Activated CD8-positive, alpha-beta memory T cell treated with anti-CD3 and anti-CD28 coated beads, Interleukin-2, amount 10 ng/mL, durations not matched to agents 7 days and 5 days (primary cell): ENCODE measurements around the gene DBNDD2. TPM values are rescaled to one million over a fixed set of nuclear protein-coding genes. Genes with fewer than 3 reads are reported as not detected.

Source experiments
- ATAC-seq: fragments of 150-1000 bp; cut with Tn5 transposase; one replicate; pipeline ENCODE4 v1.10.0; 2021; ENCODE audit warnings: moderate library complexity
- CTCF ChIA-PET: fragments of 350-600 bp; sonication (Branson Sonifier 250); formaldehyde crosslinking; loops from one replicate; lab custom pipeline; 2021; ENCODE audit warnings: antibody characterized with exemption; lab: Charles Lee
- DNase-seq: peaks from one replicate; pipeline ENCODE4 v3.0.0-alpha.2; 2020
- H3K27ac Mint-ChIP-seq: one replicate; pipeline ENCODE4 v1.8.0; 2021; ENCODE audit warnings: mild to moderate bottlenecking, mixed read lengths
- H3K27me3 Mint-ChIP-seq: one replicate; pipeline ENCODE4 v1.8.0; 2021; ENCODE audit warnings: mixed read lengths
- H3K36me3 Mint-ChIP-seq: one replicate; pipeline ENCODE4 v1.8.0; 2021; ENCODE audit warnings: mild to moderate bottlenecking, mixed read lengths
- H3K4me1 Mint-ChIP-seq: one replicate; pipeline ENCODE4 v1.8.0; 2021; ENCODE audit warnings: mixed read lengths
- H3K4me3 Mint-ChIP-seq: one replicate; pipeline ENCODE4 v1.8.0; 2021; ENCODE audit warnings: mild to moderate bottlenecking, moderate library complexity, mixed read lengths
- H3K9me3 Mint-ChIP-seq: one replicate; pipeline ENCODE4 v1.8.0; 2022; ENCODE audit warnings: low read depth, mixed read lengths
- total RNA-seq, 2 experiments: library from RNA; stranded (reverse); gene quantifications; one replicate each; pipeline ENCODE4 v1.2.3, GENCODE V29; 2021

Gene DBNDD2
- total RNA-seq, result 1 to 10 TPM; 6.6 to 9.7 TPM

DNA sequence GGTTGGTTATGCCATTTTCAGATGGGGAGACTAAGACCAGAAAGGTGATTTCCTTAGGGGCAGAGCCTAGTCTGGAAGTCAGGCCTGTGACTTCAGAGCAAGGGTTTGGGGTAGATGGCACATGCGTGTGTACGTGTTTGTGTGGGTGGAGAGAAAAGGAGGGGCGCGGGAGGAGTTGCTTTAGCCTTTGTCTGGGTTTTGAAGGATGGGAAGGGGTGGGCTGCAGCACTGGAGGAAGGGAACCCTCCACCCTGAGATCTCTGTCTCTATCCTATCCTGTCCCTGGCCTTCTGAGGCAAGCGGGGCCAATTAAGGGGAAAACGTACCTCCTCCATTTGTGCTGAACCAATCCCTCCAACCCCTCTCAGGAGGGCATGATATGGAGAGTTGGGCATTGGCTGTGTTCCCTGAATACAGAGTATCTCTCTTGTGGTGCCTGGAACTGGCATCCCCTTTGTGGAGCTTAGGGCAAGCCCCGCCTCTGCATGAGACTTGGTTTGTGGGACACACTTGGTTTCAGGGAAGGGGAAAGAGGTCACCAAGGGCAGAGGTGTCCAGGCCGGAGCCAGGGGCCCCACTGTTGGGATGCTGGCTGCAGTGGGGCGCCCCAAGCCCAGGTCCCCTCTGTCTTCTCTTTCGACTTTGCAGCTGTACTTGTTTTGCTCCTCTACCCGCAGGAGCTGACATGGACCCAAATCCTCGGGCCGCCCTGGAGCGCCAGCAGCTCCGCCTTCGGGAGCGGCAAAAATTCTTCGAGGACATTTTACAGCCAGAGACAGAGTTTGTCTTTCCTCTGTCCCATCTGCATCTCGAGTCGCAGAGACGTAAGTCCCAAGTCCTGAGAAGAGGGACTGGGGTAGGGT is at the start of gene DBNDD2:
TSS of gene DBNDD2 (plus strand) at position 507 of the 863 bp plus-strand sequence. CDS start at position 686, 179 bp downstream.
- no peak for ATAC-seq
- Mint-ChIP-seq H3K27me3 (peaks cover 23% of the 10 kb centered on the region), H3K4me1 (peaks cover 13% of the 10 kb centered on the region), H3K27ac (no peak within 1 kb of the TSS), H3K4me3 (peak within 1 kb of the TSS; percentile 14), H3K9me3 (no peaks in the 10 kb centered on the region), H3K36me3 (peaks cover 2% of the 10 kb centered on the region)
- DNase-seq, result no peak
- CTCF ChIA-PET, result interaction anchor here (0.6 to 8.6 kb wide), 5 partner anchors 12 to 96 kb away, joined by 3 to 56 read pairs (median 3); no protein-coding TSS in a partner anchor

- DNase-seq (no peak), ATAC-seq (no peak)
- CTCF ChIA-PET, result interaction anchor here (1.0 to 19.3 kb wide), 6 partner anchors 11 to 412 kb away, joined by 4 to 478 read pairs (median 110); partner anchors contain the start of gene SDC4
- no peaks in the 10 kb centered on the region for H3K9me3 Mint-ChIP-seq
- no peaks in the 10 kb centered on the region for H3K36me3 Mint-ChIP-seq
- H3K27me3 Mint-ChIP-seq, result peaks cover 3% of the 10 kb centered on the region
- no peak overlapping the region for H3K27ac Mint-ChIP-seq
- peaks cover 57% of the 10 kb centered on the region for H3K4me1 Mint-ChIP-seq
- no peak overlapping the region for H3K4me3 Mint-ChIP-seq
These were observed 49.1 kb upstream of the DBNDD2 start for GRCh38 chr20:45359069-45359405.

- CTCF ChIA-PET, result interaction anchor here (1.0 to 19.3 kb wide), 7 partner anchors 11 to 411 kb away, joined by 3 to 478 read pairs (median 100); partner anchors contain the start of gene SDC4
- H3K4me1 Mint-ChIP-seq, result peaks cover 54% of the 10 kb centered on the region
- DNase-seq, result no peak
- peaks cover 3% of the 10 kb centered on the region for H3K27me3 Mint-ChIP-seq
- ATAC-seq, result no peak
- H3K36me3 Mint-ChIP-seq, result no peaks in the 10 kb centered on the region
- no peak overlapping the region for H3K4me3 Mint-ChIP-seq
- no peak overlapping the region for H3K27ac Mint-ChIP-seq
- H3K9me3 Mint-ChIP-seq, result no peaks in the 10 kb centered on the region
These were observed 48.5 kb upstream of the DBNDD2 start for GRCh38 chr20:45359406-45360148.

GRCh38 chr20:45361793-45362192 is 46.3 kb upstream of the DBNDD2 start:
- no peak for ATAC-seq
- CTCF ChIA-PET, result interaction anchor here (0.8 to 19.3 kb wide), 15 partner anchors 9 to 409 kb away, joined by 3 to 478 read pairs (median 10); partner anchors contain the start of gene PIGT
- H3K4me1 Mint-ChIP-seq, result peaks cover 51% of the 10 kb centered on the region
- H3K4me3 Mint-ChIP-seq, result no peak overlapping the region
- H3K36me3 Mint-ChIP-seq, result peaks cover 12% of the 10 kb centered on the region
- peaks cover 3% of the 10 kb centered on the region for H3K27me3 Mint-ChIP-seq
- no peak overlapping the region for H3K27ac Mint-ChIP-seq
- no peak for DNase-seq
- H3K9me3 Mint-ChIP-seq, result no peaks in the 10 kb centered on the region

DNA sequence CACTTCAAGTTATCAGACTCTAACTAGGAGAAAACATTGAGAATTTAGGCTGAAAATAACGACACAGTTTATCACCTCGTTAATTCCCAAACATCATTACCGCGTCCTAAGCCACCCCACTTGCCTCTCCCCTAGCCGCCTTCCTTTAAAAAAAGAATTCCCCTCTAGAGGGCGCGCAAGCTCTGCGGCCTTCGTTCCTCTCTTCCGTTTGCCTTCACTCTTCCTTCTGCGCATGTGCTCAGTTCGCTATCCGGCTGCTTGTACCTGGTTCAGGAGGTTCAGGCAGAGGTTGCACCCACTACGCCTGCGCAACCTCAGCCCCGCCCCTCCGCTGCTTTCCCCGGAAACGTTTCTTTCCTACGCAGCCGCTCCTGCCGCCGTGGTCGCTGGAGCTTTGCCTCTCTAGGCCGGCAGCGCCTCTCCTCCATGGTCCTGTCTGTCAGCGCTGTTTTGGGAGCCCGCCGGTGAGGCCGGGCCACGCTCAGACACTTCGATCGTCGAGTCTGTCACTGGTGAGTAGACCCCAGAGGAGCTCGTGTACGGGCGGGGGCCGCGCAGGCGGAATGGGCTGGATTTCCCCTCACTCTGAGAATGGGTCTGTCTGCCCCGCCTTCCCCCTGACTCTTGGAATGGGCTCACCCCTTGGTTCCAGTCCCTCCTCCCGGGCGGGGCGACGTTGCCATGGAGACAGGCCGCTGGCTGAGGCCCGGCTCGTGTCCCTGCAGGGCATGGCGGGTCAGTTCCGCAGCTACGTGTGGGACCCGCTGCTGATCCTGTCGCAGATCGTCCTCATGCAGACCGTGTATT is 45.1 kb upstream of the DBNDD2 start, which contains the start of gene SYS1:
TSS of gene SYS1 (plus strand) at position 353 of the 807 bp plus-strand sequence. CDS start at position 729, 376 bp downstream.
- ATAC-seq (peak; percentile 92), DNase-seq (peak; percentile 99)
- no peaks in the 10 kb centered on the region for H3K9me3 Mint-ChIP-seq
- peak within 1 kb of the TSS; percentile 97 for H3K27ac Mint-ChIP-seq
- peaks cover 52% of the 10 kb centered on the region for H3K4me1 Mint-ChIP-seq
- peaks cover 23% of the 10 kb centered on the region for H3K36me3 Mint-ChIP-seq
- H3K27me3 Mint-ChIP-seq, result peaks cover 3% of the 10 kb centered on the region
- H3K4me3 Mint-ChIP-seq, result peak within 1 kb of the TSS; percentile 100
- CTCF ChIA-PET, result interaction anchor here (0.7 to 19.3 kb wide), 32 partner anchors 10 to 606 kb away, joined by 3 to 478 read pairs (median 5); partner anchors contain the start of genes PIGT and SDC4

GRCh38 chr20:45363611-45364492 is 44.2 kb upstream of the DBNDD2 start:
- H3K27ac Mint-ChIP-seq, result peak overlapping the region; percentile 97
- CTCF ChIA-PET, result interaction anchor here (0.7 to 19.3 kb wide), 26 partner anchors 10 to 606 kb away, joined by 3 to 478 read pairs (median 6); partner anchors contain the start of genes PIGT and SDC4
- H3K27me3 Mint-ChIP-seq, result peaks cover 3% of the 10 kb centered on the region
- H3K9me3 Mint-ChIP-seq, result no peaks in the 10 kb centered on the region
- peaks cover 54% of the 10 kb centered on the region for H3K4me1 Mint-ChIP-seq
- DNase-seq (peak; percentile 39), ATAC-seq (no peak)
- H3K36me3 Mint-ChIP-seq, result peaks cover 27% of the 10 kb centered on the region
- H3K4me3 Mint-ChIP-seq, result peak overlapping the region; percentile 100

DNA sequence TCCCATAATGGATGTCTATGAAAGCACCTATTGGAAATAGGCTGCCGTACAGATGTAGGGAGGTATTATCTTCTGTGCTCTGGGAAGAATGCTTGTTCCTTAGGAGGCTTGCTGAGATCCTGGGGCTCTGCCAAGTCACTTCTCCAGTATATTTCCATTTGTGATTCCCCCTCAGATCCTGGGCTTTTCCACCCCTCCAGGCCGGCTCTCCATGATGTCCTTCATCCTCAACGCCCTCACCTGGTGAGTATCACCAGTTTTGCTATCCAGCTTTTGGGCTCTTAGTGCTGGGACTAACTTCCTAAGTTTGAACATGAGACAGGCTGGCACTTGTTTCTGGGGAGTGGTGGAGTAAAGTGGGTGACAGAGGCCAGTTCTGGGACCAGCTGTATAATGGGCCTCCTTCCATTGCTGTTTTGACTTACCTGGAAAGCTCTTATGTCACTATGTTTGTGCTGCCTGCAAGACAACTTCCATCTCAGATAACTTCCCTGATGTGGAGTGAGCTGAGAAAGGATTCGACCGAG is 42.6 kb upstream of the DBNDD2 start:
- H3K27ac Mint-ChIP-seq, result no peak overlapping the region
- no peak overlapping the region for H3K4me3 Mint-ChIP-seq
- CTCF ChIA-PET, result interaction anchor here (0.7 to 19.3 kb wide), 6 partner anchors 8 to 295 kb away, joined by 3 to 478 read pairs (median 110); partner anchors contain the start of gene PIGT
- H3K27me3 Mint-ChIP-seq, result peaks cover 3% of the 10 kb centered on the region
- peaks cover 27% of the 10 kb centered on the region for H3K36me3 Mint-ChIP-seq
- ATAC-seq (no peak), DNase-seq (peak; percentile 30)
- H3K4me1 Mint-ChIP-seq, result peaks cover 56% of the 10 kb centered on the region
- H3K9me3 Mint-ChIP-seq, result no peaks in the 10 kb centered on the region

DNA sequence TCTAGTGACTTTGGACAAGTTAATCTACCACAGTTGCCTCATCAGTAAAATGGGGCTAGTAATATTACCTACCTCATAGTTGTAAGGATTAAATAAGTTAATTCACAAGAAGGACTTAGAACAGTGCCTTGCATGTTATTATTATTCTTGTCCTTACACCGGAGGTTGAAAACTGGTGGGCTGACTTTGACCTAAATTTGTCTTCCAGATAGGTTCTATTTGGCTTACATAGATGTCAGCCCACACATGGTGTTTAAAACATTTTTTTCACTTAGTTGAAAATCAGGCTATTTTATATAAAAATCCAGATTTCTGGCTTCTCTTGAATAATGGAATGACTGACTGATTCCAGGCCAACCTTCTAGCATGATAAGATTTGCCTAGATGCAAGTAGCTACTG is 41.9 kb upstream of the DBNDD2 start:
- ATAC-seq, result no peak

DNA sequence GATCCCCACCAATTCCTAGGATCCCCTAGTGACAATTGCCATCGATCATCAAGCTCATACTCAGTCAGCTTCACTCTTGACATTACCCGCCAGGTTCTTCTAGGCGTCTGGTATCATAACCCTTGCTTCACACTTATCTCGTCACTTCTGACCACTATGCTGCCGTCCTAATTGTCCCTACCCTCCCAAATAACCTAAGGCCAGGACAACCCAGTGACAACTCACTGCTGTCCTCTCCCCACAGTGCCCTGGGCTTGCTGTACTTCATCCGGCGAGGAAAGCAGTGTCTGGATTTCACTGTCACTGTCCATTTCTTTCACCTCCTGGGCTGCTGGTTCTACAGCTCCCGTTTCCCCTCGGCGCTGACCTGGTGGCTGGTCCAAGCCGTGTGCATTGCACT is 41.5 kb upstream of the DBNDD2 start:
- H3K4me3 Mint-ChIP-seq, result no peak overlapping the region

More for the DNA sequence above, 41.9 kb upstream of the DBNDD2 start:
- CTCF ChIA-PET, result interaction anchor here (19.3 kb wide), 1 partner anchor 68 kb away, joined by 478 read pairs; no protein-coding TSS in a partner anchor
- no peak for DNase-seq
- Mint-ChIP-seq H3K36me3 (peaks cover 27% of the 10 kb centered on the region), H3K27me3 (peaks cover 3% of the 10 kb centered on the region), H3K4me3 (no peak overlapping the region), H3K27ac (no peak overlapping the region), H3K9me3 (no peaks in the 10 kb centered on the region), H3K4me1 (peaks cover 56% of the 10 kb centered on the region)

DNA sequence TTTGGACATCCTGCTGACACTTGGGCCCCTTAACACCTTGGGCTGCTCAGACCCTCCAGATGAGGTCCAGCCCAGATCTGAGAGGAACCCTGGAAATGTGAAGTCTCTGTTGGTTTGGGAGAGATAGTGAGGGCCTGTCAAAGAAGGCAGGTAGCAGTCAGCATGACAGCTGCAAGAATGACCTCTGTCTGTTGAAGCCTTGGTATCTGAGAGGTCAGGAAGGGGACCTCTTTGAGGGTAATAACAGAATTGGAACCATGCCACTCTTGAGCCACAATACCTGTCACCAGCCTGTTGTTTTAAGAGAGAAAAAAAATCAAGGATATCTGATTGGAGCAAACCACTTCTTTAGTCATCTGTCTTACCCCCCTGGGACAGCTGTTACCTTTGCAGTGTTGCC is 41.0 kb upstream of the DBNDD2 start:
- Mint-ChIP-seq H3K4me1 (peaks cover 52% of the 10 kb centered on the region), H3K9me3 (no peaks in the 10 kb centered on the region), H3K4me3 (no peak overlapping the region), H3K36me3 (peaks cover 27% of the 10 kb centered on the region), H3K27me3 (peaks cover 3% of the 10 kb centered on the region), H3K27ac (no peak overlapping the region)
- CTCF ChIA-PET, result interaction anchor here (2.4 to 19.3 kb wide), 2 partner anchors 67 to 83 kb away, joined by 6 to 478 read pairs; no protein-coding TSS in a partner anchor
- no peak for DNase-seq
- ATAC-seq, result no peak

More for the DNA sequence above, 41.5 kb upstream of the DBNDD2 start:
- H3K4me1 Mint-ChIP-seq, result peaks cover 56% of the 10 kb centered on the region
- no peak overlapping the region for H3K27ac Mint-ChIP-seq
- CTCF ChIA-PET, result interaction anchor here (19.3 kb wide), 1 partner anchor 67 kb away, joined by 478 read pairs; no protein-coding TSS in a partner anchor
- H3K36me3 Mint-ChIP-seq, result peaks cover 27% of the 10 kb centered on the region
- ATAC-seq, result no peak
- no peak for DNase-seq
- peaks cover 3% of the 10 kb centered on the region for H3K27me3 Mint-ChIP-seq
- no peaks in the 10 kb centered on the region for H3K9me3 Mint-ChIP-seq
